ENCODE data around the gene TSPAN18. TPM values are rescaled to one million over a fixed set of nuclear protein-coding genes. Genes with fewer than 3 reads are reported as not detected.

TSPAN18 gene
- total and polyA plus RNA-seq, 8 donors: 0.69 to 2.7 (median 1.5) TPM

DNA sequence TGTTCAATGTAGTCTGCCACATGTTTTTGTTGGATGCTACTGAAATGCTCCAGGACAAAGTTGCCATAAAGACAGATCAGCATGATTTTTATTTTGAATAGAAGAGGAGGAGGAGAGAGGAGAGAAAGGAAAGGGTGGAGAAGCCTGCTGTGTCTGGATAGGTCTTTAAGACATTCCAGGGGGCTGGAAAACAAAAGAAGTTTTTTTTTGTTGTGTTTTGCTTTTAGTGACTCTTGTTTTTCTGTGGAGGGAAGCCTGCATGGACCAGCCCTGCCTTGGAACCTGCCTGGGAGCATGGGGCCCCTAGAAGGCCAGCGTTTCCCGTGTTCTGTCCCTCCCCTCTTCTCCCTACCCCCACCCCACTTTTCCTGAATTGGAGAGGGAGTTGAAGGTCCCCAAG lies 2.3 kb downstream of the TSPAN18 start:
- H3K9me3 ChIP-seq: no peaks in the 10 kb centered on the region
- DNase-seq: no peak
- peaks cover 0 to 4% (median 0%) of the 10 kb centered on the region in 3 donors for H3K4me1 ChIP-seq
- TF ChIP-seq, protein P1, sequence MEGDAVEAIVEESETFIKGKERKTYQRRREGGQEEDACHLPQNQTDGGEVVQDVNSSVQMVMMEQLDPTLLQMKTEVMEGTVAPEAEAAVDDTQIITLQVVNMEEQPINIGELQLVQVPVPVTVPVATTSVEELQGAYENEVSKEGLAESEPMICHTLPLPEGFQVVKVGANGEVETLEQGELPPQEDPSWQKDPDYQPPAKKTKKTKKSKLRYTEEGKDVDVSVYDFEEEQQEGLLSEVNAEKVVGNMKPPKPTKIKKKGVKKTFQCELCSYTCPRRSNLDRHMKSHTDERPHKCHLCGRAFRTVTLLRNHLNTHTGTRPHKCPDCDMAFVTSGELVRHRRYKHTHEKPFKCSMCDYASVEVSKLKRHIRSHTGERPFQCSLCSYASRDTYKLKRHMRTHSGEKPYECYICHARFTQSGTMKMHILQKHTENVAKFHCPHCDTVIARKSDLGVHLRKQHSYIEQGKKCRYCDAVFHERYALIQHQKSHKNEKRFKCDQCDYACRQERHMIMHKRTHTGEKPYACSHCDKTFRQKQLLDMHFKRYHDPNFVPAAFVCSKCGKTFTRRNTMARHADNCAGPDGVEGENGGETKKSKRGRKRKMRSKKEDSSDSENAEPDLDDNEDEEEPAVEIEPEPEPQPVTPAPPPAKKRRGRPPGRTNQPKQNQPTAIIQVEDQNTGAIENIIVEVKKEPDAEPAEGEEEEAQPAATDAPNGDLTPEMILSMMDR (IDR thresholded peaks at IDR 0.05): no peak
- H3K27me3 ChIP-seq: no peaks in the 10 kb centered on the region
- intact Hi-C loops (cut with DNase I): loop anchor here in 1 of 3 donors (5.0 kb wide), 1 partner anchor 183 kb away; no protein-coding TSS in a partner anchor
- ATAC-seq: no peak
- 55 to 60% methylated on average over 2 of the region's 2 CpGs for WGBS, 2 donors
- no peak overlapping the region for H3K27ac ChIP-seq
- FAIRE-seq: no peak
- no peaks in the 10 kb centered on the region for H3K36me3 ChIP-seq
- no peak overlapping the region for H3K4me3 ChIP-seq

DNA sequence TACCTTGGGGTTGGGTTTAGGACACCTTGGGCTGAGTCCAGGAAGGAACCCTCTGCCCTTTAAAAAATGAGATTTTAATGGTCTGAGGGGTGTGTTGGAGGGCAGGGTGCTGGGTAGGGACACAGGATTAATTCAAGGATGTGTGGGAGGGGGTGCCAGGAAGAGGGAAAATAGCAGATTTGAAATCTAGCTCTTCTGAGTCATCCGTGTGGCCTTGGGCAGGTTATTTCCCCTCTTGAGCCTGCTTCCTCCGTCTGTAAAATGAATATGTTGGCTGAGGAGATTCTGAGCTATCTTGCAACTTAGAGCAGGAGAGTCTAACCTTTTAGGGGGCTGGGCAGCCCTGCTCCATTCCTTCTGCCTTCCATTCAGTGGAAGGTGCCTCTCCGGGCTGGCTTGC lies 3.0 kb downstream of the TSPAN18 start:
- no peak for FAIRE-seq
- TF ChIP-seq, protein P1 (IDR thresholded peaks at IDR 0.05): no peak
- H3K9me3 ChIP-seq: no peaks in the 10 kb centered on the region
- intact Hi-C loops (cut with DNase I): loop anchor here in 2 of 3 donors (5.0 to 10.0 kb wide), 3 partner anchors 155 to 183 kb away; no protein-coding TSS in a partner anchor
- no peak overlapping the region for H3K27ac ChIP-seq
- DNase-seq: no peak
- no peak for ATAC-seq
- H3K4me3 ChIP-seq: no peak overlapping the region
- H3K4me1 ChIP-seq: peaks cover 0 to 4% (median 0%) of the 10 kb centered on the region in 3 donors
- 68 to 71% methylated on average over 3 of the region's 3 CpGs for WGBS, 2 donors
- no peaks in the 10 kb centered on the region for H3K27me3 ChIP-seq
- no peaks in the 10 kb centered on the region for H3K36me3 ChIP-seq

DNA sequence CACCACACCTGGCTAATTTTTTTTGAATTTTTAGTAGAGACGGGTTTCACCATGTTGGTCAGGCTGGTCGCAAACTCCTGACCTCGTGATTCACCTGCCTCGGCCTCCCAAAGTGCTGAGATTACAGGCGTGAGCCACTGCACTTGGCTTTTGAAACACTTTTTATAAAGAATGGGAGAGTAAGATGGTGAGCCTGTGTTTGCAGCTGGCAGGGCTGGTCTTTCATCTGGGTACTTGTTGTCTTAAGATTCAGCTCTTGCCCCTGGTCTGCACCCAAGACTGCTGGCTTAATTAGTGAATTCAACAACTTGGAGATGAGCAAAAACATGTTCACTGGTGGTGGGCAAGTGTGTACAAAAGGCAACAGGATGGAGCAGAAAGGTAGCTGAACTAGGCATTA lies 4.0 kb downstream of the TSPAN18 start:
- no peak for FAIRE-seq
- intact Hi-C loops (cut with DNase I): loop anchor here in 2 of 3 donors (10.0 kb wide), 2 partner anchors 154 to 164 kb away; no protein-coding TSS in a partner anchor
- Histone ChIP-seq H3K27me3 (no peaks in the 10 kb centered on the region), H3K4me1 (peaks cover 0 to 4% (median 0%) of the 10 kb centered on the region in 3 donors), H3K4me3 (no peak overlapping the region), H3K27ac (no peak overlapping the region), H3K9me3 (no peaks in the 10 kb centered on the region), H3K36me3 (no peaks in the 10 kb centered on the region)
- WGBS, 2 donors: 65 to 78% methylated on average over 5 of the region's 5 CpGs
- TF ChIP-seq, protein P1 (IDR thresholded peaks at IDR 0.05): no peak
- no peak for ATAC-seq
- DNase-seq: no peak

DNA sequence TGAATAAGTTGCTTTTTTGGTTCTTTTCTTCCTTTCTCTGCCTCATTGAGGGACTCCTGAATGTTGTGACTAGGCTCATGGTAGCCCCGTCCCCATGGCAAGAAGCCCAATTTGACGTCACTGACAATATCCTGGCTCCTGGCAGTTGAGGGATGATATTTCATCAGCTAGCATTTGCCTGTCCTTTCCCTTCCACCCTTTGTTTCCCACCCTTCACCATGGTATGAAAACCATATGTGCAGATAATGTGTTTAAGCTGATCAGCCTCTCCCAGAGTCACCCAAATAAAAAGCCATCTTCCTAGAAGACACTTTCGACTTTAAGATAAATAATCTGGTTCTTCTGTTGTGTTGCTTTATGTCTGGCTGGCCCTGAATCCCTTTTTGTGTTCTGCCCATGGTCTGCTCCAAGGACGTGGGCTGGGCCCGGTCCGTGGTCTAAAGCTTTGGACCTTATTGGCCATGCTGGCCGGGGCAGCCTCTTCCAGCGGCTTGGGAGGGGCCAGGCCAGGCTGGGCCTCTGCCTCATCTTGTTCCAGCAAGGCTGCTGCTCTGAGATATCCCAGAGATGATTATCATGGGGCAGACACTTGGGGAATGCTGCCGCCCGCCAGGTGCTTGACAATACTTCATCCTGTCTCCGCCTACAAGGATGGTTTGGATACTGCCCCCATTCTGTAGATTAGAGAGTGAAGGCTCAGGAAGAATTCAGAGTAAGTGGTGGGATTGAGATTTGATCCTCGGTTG lies 5.1 kb downstream of the TSPAN18 start:
- Histone ChIP-seq H3K9me3 (no peaks in the 10 kb centered on the region), H3K4me3 (no peak overlapping the region), H3K36me3 (no peaks in the 10 kb centered on the region), H3K27ac (no peak overlapping the region), H3K27me3 (no peaks in the 10 kb centered on the region), H3K4me1 (peaks cover 0 to 4% (median 0%) of the 10 kb centered on the region in 3 donors)
- intact Hi-C loops (cut with DNase I): loop anchor here in 2 of 3 donors (10.0 kb wide), 2 partner anchors 153 to 163 kb away; no protein-coding TSS in a partner anchor
- no peak for DNase-seq
- no peak for FAIRE-seq
- TF ChIP-seq, protein P1 (IDR thresholded peaks at IDR 0.05): no peak
- no peak for ATAC-seq
- 58 to 72% methylated on average over 12 of the region's 12 CpGs for WGBS, 2 donors

DNA sequence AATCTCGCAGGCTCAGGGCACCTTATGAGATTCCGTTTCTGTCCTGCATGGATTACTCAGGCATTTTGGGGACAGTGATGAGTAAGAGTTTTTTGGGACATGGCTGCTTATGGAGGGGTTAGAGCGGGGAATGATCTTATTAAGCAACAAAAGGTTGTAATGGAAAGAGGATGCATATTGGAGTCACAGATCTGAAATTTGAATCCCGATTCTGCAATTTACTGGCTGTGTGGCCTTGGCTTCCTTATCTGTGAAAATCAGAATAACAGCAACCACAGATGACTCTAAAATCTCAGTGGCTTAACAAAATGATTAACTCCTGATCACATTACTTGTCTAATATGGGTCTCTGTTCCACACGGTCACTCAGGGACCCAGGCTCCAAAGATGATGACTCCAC lies 5.8 kb downstream of the TSPAN18 start:
- TF ChIP-seq, protein P1 (IDR thresholded peaks at IDR 0.05): no peak
- H3K4me3 ChIP-seq: no peak overlapping the region
- WGBS, 2 donors: 79 to 90% methylated on average over 5 of the region's 5 CpGs
- ATAC-seq: no peak
- no peaks in the 10 kb centered on the region for H3K9me3 ChIP-seq
- no peaks in the 10 kb centered on the region for H3K36me3 ChIP-seq
- no peak for DNase-seq
- FAIRE-seq: no peak
- no peaks in the 10 kb centered on the region for H3K27me3 ChIP-seq
- no peaks in the 10 kb centered on the region for H3K4me1 ChIP-seq
- no peak overlapping the region for H3K27ac ChIP-seq
- intact Hi-C loops (cut with DNase I): loop anchor here in 2 of 3 donors (10.0 kb wide), 2 partner anchors 152 to 162 kb away; no protein-coding TSS in a partner anchor

Data from pancreas (tissue), 10 donors.